ENCODE measurements around the gene DENND6A.
"Not testable (repeated sequence)": the region's sequence is repeated elsewhere in the genome, so short reads cannot be mapped to it uniquely, and the experiment has no call there.

Gene DENND6A

GRCh38 chr3:57644740-57645139, 48.1 kb downstream of the DENND6A start:
- DNase-seq (ENCODE audit: low spot score in 2 of 2) = no peak
- no peak overlapping the region for H3K27ac Mint-ChIP-seq
- no peak for ATAC-seq (ENCODE audit: low read depth)
- no peaks in the 10 kb centered on the region for H3K27me3 Mint-ChIP-seq
- peaks cover 44% of the 10 kb centered on the region for H3K36me3 Mint-ChIP-seq
- H3K4me3 Mint-ChIP-seq = no peak overlapping the region
- peaks cover 8% of the 10 kb centered on the region for H3K9me3 Mint-ChIP-seq
- peaks cover 14% of the 10 kb centered on the region for H3K4me1 Mint-ChIP-seq

- DNase-seq (ENCODE audit: low spot score in 2 of 2) = no peak
- H3K36me3 Mint-ChIP-seq = peaks cover 21% of the 10 kb centered on the region
- ATAC-seq (ENCODE audit: low read depth) = no peak
- no peak overlapping the region for H3K27ac Mint-ChIP-seq
- H3K9me3 Mint-ChIP-seq = no peaks in the 10 kb centered on the region
- no peaks in the 10 kb centered on the region for H3K27me3 Mint-ChIP-seq
- H3K4me1 Mint-ChIP-seq = no peaks in the 10 kb centered on the region
- no peak overlapping the region for H3K4me3 Mint-ChIP-seq
Measured at GRCh38 chr3:57637391-57637790, 55.5 kb downstream of the DENND6A start.

- H3K27me3 Mint-ChIP-seq; ATAC-seq (ENCODE audit: low read depth); H3K4me3 Mint-ChIP-seq; H3K9me3 Mint-ChIP-seq; H3K4me1 Mint-ChIP-seq; H3K27ac Mint-ChIP-seq; DNase-seq (ENCODE audit: low spot score in 2 of 2): not testable (repeated sequence)
- peaks cover 12% of the 10 kb centered on the region for H3K36me3 Mint-ChIP-seq
Measured at GRCh38 chr3:57634259-57634658, 58.6 kb downstream of the DENND6A start.

- Mint-ChIP-seq H3K9me3 (no peaks in the 10 kb centered on the region), H3K4me1 (no peaks in the 10 kb centered on the region), H3K36me3 (peaks cover 11% of the 10 kb centered on the region), H3K27ac (no peak overlapping the region), H3K27me3 (no peaks in the 10 kb centered on the region), H3K4me3 (no peak overlapping the region)
- ATAC-seq (ENCODE audit: low read depth) (no peak), DNase-seq (ENCODE audit: low spot score in 2 of 2) (no peak)
Measured at GRCh38 chr3:57627976-57628375, 64.9 kb downstream of the DENND6A start.

GRCh38 chr3:57624801-57625200, 68.1 kb downstream of the DENND6A start:
- no peaks in the 10 kb centered on the region for H3K27me3 Mint-ChIP-seq
- no peak overlapping the region for H3K4me3 Mint-ChIP-seq
- H3K4me1 Mint-ChIP-seq = no peaks in the 10 kb centered on the region
- no peaks in the 10 kb centered on the region for H3K9me3 Mint-ChIP-seq
- DNase-seq (ENCODE audit: low spot score in 2 of 2) (no peak), ATAC-seq (ENCODE audit: low read depth) (no peak)
- H3K36me3 Mint-ChIP-seq = peaks cover 14% of the 10 kb centered on the region
- H3K27ac Mint-ChIP-seq = no peak overlapping the region

GRCh38 chr3:57622362-57622761, 70.5 kb downstream of the DENND6A start:
- Mint-ChIP-seq H3K4me1 (no peaks in the 10 kb centered on the region), H3K27ac (peak overlapping the region; percentile 29), H3K36me3 (peaks cover 7% of the 10 kb centered on the region), H3K27me3 (no peaks in the 10 kb centered on the region), H3K9me3 (no peaks in the 10 kb centered on the region), H3K4me3 (no peak overlapping the region)
- ATAC-seq (ENCODE audit: low read depth) (no peak), DNase-seq (ENCODE audit: low spot score in 2 of 2) (no peak)

- no peak overlapping the region for H3K27ac Mint-ChIP-seq
- ATAC-seq (ENCODE audit: low read depth) = no peak
- H3K27me3 Mint-ChIP-seq = no peaks in the 10 kb centered on the region
Measured at GRCh38 chr3:57617739-57618138, 75.1 kb downstream of the DENND6A start.

GRCh38 chr3:57616233-57616632, 76.6 kb downstream of the DENND6A start:
- no peaks in the 10 kb centered on the region for H3K4me1 Mint-ChIP-seq
- peak overlapping the region; percentile 16 for H3K27ac Mint-ChIP-seq
- ATAC-seq (ENCODE audit: low read depth) (no peak), DNase-seq (ENCODE audit: low spot score in 2 of 2) (no peak)
- H3K27me3 Mint-ChIP-seq = no peaks in the 10 kb centered on the region
- no peaks in the 10 kb centered on the region for H3K9me3 Mint-ChIP-seq
- H3K36me3 Mint-ChIP-seq = peaks cover 8% of the 10 kb centered on the region
- no peak overlapping the region for H3K4me3 Mint-ChIP-seq

More at GRCh38 chr3:57617739-57618138, 75.1 kb downstream of the DENND6A start:
- Mint-ChIP-seq H3K36me3 (peaks cover 5% of the 10 kb centered on the region), H3K4me3 (no peak overlapping the region), H3K9me3 (no peaks in the 10 kb centered on the region), H3K4me1 (no peaks in the 10 kb centered on the region)
- DNase-seq (ENCODE audit: low spot score in 2 of 2) = no peak

GRCh38 chr3:57611870-57612269, 81.0 kb downstream of the DENND6A start:
- not testable (repeated sequence) for ATAC-seq (ENCODE audit: low read depth)

GRCh38 chr3:57605683-57606082, 87.2 kb downstream of the DENND6A start:
- peaks cover 5% of the 10 kb centered on the region for H3K4me1 Mint-ChIP-seq
- H3K36me3 Mint-ChIP-seq = peaks cover 38% of the 10 kb centered on the region
- no peak overlapping the region for H3K27ac Mint-ChIP-seq

More at GRCh38 chr3:57611870-57612269, 81.0 kb downstream of the DENND6A start:
- not testable (repeated sequence) for H3K27ac Mint-ChIP-seq; H3K27me3 Mint-ChIP-seq; H3K9me3 Mint-ChIP-seq; H3K4me1 Mint-ChIP-seq; DNase-seq (ENCODE audit: low spot score in 2 of 2); H3K4me3 Mint-ChIP-seq
- H3K36me3 Mint-ChIP-seq = peaks cover 24% of the 10 kb centered on the region

GRCh38 chr3:57604971-57605370, 87.9 kb downstream of the DENND6A start:
- DNase-seq (ENCODE audit: low spot score in 2 of 2) (no peak), ATAC-seq (ENCODE audit: low read depth) (no peak)
- no peaks in the 10 kb centered on the region for H3K27me3 Mint-ChIP-seq
- no peak overlapping the region for H3K27ac Mint-ChIP-seq
- H3K36me3 Mint-ChIP-seq = peaks cover 41% of the 10 kb centered on the region
- no peak overlapping the region for H3K4me3 Mint-ChIP-seq
- peaks cover 5% of the 10 kb centered on the region for H3K4me1 Mint-ChIP-seq
- H3K9me3 Mint-ChIP-seq = peaks cover 13% of the 10 kb centered on the region

More at GRCh38 chr3:57605683-57606082, 87.2 kb downstream of the DENND6A start:
- ATAC-seq (ENCODE audit: low read depth) (no peak), DNase-seq (ENCODE audit: low spot score in 2 of 2) (no peak)
- Mint-ChIP-seq H3K4me3 (no peak overlapping the region), H3K9me3 (peaks cover 13% of the 10 kb centered on the region), H3K27me3 (no peaks in the 10 kb centered on the region)

GRCh38 chr3:57600195-57600594, 92.7 kb downstream of the DENND6A start:
- Mint-ChIP-seq H3K27ac (peak overlapping the region; percentile 100), H3K27me3 (no peaks in the 10 kb centered on the region)

GRCh38 chr3:57598765-57599360, 94.0 kb downstream of the DENND6A start:
- Mint-ChIP-seq H3K4me3 (peak overlapping the region; percentile 95), H3K4me1 (peaks cover 19% of the 10 kb centered on the region), H3K9me3 (peaks cover 2% of the 10 kb centered on the region), H3K36me3 (peaks cover 9% of the 10 kb centered on the region), H3K27ac (peak overlapping the region; percentile 100), H3K27me3 (no peaks in the 10 kb centered on the region)
- ATAC-seq (ENCODE audit: low read depth) = no peak
- no peak for DNase-seq (ENCODE audit: low spot score in 2 of 2)

More at GRCh38 chr3:57600195-57600594, 92.7 kb downstream of the DENND6A start:
- H3K36me3 Mint-ChIP-seq = peaks cover 13% of the 10 kb centered on the region
- DNase-seq (ENCODE audit: low spot score in 2 of 2) = no peak
- peaks cover 2% of the 10 kb centered on the region for H3K9me3 Mint-ChIP-seq
- H3K4me3 Mint-ChIP-seq = no peak overlapping the region
- no peak for ATAC-seq (ENCODE audit: low read depth)
- peaks cover 14% of the 10 kb centered on the region for H3K4me1 Mint-ChIP-seq

- ATAC-seq (ENCODE audit: low read depth) = peak; percentile 81
- Mint-ChIP-seq H3K36me3 (peaks cover 7% of the 10 kb centered on the region), H3K4me1 (peaks cover 22% of the 10 kb centered on the region), H3K27me3 (no peaks in the 10 kb centered on the region), H3K4me3 (peak within 1 kb of the TSS; percentile 95), H3K27ac (peak within 1 kb of the TSS; percentile 100), H3K9me3 (peaks cover 2% of the 10 kb centered on the region)
- peak; percentile 98 to 99 for DNase-seq (ENCODE audit: low spot score in 2 of 2)
Measured at GRCh38 chr3:57597127-57597923, 95.6 kb downstream of the DENND6A start, which contains the start of gene ARF4. Gene ARF4 (minus strand): TSS chr3:57597344. CDS start chr3:57597140, 204 bp downstream.

All from memory B cell (primary cell).